ENCODE measurements around the gene ZNF672. TPM values are rescaled to one million over a fixed set of nuclear protein-coding genes. Genes with fewer than 3 reads are reported as not detected.

Gene ZNF672
- total RNA-seq, 2 donors from 2014 or later, result 41.6 to 42.2 TPM

DNA sequence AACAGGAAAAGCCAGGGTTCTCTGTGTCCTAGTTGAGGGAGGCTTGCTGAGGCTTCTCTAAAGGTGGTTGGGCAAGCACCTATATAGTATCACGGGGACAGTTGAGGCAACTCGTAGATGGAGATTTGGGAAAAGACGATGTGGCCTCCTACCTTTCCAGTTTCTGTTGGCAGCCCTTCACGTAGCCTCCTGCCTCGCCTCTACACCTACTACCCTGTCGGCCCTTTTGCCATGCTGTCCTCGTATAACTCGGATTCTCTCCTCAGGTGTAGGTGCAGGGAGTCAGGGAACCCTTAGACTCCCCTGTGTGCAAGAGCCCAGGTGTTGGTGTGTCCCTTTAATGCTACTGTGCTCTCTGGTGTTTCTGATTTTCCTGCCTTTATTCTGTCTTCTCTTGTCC is 10.6 kb downstream of the ZNF672 start:
- ATAC-seq (no peak), DNase-seq (no peak)
- intact Hi-C loops (cut with DNase I), result no loop called here

GRCh38 chr1:248849152-248849551 is 11.1 kb downstream of the ZNF672 start:
- no peak for DNase-seq
- intact Hi-C loops (cut with DNase I), result no loop called here
- ATAC-seq, result peak in 1 of 2 donors; percentile 19

- DNase-seq (no peak), ATAC-seq (no peak)
- intact Hi-C loops (cut with DNase I), result no loop called here
Measured at GRCh38 chr1:248849637-248850036, 11.6 kb downstream of the ZNF672 start.

DNA sequence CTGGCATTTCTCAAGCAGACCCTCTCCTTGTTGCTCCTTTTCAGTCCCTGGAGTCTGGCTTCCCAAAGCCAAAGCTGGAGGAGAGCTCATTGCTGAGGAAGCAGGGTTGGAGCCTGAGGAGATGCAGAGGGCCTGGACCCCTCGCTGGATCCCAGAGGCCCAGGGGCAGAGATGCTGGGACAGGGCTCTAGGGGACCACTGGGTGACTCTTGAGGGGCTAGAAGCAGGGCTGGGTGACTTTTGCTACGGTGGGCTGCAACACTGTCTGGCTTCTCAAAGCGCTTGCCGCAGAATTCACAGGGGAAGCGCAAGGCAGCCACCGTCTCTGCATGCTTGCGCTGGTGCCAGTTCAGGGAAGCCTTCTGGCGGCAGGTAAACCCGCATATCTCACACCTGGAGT is 12.1 kb downstream of the ZNF672 start:
- intact Hi-C loops (cut with DNase I), result no loop called here
- DNase-seq (no peak), ATAC-seq (no peak)

DNA sequence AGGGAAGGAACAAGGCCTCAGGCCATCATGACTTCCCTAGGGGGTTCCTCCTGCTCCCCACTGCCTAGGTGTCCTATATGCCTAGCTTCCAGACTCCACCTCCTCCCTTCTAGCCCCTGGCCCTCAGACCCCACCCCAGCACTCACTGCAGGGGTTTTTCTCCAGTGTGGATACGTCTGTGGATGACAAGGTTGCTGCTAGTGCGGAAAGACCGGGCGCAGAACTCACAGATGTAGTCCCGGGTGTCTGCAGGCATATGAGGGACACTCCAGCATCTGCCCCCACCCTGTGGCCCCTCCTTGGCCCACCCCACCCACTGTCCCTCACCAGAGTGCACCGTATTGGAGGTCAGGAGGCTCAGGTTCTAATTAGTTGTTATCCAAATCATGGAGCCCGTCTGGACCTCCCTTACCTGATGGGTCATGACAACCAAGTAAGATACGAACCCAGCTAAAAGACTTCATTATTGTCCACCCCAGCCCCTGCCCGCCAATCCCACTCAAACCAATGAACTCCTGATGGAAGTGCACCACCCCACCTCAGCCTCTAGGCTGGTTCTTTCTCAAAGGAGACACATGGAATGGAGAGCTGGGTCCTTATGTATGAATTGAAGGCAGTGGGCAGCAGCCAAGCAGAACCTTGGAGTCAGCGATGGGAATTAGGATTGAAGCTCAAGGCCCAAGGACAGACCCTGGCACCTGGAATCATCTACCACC is 12.7 kb downstream of the ZNF672 start:
- DNase-seq (no peak), ATAC-seq (no peak)
- intact Hi-C loops (cut with DNase I), result no loop called here

GRCh38 chr1:248851390-248851789 is 13.4 kb downstream of the ZNF672 start:
- intact Hi-C loops (cut with DNase I), result no loop called here

DNA sequence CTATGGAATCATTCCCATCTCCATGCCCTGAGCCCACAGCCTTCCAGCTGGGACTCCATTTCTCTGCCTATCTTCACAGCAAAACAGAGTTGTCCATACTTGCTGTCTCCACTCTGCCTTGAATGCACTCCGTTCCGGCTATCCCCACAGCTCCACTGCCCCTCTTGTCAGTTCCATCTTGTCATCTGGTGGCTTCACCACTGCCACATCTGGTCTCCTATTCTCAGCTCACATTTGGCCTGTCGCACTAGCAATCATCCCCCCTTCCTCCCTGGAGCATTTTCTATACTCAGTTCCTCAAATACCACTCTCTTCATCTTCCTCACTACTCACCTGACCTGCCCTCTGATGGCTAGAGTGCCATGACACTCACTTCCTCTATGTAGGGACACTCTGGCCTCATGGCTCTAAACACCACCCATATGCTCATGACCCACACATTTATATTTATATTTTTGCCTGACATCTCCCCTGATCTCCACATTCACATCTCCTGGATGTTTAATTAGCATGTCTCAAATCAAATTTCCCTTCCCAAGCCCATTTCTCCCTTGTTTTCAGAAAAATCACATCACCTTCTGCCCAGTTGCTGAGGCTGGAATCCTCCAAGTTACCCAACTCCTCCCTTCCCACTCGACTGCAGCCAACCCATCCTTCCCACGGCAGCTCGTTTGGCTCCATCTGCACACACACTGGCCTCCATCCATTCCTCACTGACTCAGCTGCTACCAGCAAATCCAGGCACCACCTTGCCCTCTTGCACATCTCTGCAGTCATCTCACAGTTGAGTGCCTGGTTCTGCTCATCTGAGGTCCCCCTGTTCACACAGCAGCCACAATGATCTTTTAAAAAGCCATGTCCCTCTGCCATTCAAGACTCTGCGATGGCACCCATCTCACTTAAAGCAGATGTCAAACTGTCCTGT is 14.7 kb downstream of the ZNF672 start:
- intact Hi-C loops (cut with DNase I), result no loop called here
- ATAC-seq, result peak in 1 of 2 donors; percentile 43
- no peak for DNase-seq

More at GRCh38 chr1:248851390-248851789, 13.4 kb downstream of the ZNF672 start:
- DNase-seq (no peak), ATAC-seq (no peak)

DNA sequence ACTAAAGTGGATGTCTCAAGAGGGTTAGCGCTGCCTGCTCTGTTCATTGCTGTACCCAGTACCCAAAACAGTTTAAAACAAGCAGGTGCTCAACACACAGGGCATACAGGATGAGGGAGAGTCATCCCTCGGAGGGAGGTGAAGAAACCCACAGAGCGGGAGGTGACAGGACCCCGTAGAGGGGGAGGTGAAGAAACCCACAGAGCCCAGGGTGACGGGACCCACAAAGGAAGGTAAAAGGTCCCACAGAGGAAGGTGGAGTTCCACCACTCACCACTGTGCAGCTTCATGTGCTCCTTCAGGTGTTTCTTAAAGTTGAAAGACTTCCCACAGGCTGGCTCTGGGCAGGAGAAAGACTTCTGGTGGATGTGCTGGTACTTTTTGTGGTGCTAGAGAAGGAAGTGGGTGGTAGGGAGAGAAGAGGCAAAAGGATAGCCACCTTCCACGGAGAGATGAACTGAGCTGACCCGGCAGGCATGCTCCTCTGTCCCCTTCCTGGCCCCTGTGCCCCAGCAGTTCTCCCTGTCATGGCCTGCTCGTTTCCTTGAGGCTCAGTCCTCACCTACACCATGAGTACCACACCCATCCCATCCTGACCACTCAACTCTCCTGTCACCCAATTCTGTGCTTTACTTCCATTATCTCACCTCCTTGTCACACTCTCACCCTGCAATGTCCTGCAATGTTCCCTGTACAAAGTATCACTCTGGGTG is 15.8 kb downstream of the ZNF672 start:
- DNase-seq (no peak), ATAC-seq (no peak)
- intact Hi-C loops (cut with DNase I), result no loop called here

DNA sequence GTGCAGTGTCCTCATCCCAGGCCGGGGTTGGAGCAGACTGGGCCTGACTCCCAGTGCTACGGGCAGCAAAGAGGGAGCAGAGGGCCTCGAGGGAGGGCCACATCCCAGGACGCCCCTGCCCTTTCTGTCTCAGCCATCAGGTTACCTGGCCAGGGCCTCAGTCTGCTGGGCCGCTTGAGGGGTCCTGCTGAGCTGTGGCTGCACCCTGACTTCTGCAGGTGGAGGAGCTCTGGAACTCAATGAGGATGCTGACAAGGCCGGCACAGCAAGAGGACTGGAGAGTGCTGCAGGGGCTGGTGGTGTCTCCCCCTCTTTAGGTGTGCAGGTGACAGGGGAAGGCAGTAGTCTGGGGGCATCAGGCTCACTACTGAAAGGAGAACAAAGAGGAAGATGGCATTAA is 17.6 kb downstream of the ZNF672 start:
- no peak for ATAC-seq
- no peak for DNase-seq
- intact Hi-C loops (cut with DNase I), result no loop called here

GRCh38 chr1:248856176-248856575 is 18.2 kb downstream of the ZNF672 start:
- intact Hi-C loops (cut with DNase I), result no loop called here
- no peak for ATAC-seq
- DNase-seq, result no peak

- DNase-seq, result no peak
- ATAC-seq, result no peak
Measured at GRCh38 chr1:248857201-248857600, 19.2 kb downstream of the ZNF672 start.

DNA sequence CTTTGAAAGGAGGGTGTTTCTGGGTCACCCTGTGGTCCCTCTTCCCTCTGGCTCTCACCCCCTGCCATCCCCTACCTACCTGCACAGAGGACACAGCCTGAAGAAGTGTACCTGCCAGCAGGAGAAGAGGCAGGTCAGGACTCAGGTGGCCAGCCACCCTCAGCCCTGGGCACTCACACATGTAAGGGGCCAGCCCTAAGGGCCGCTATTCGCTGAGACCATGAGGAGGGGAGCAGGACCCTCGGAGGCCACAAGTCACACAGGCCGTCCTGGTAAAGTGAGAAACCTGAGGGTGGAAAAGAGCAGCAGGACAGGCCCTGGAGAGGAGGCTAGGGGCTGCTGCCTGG is 19.7 kb downstream of the ZNF672 start:
- intact Hi-C loops (cut with DNase I), result loop anchor here in 1 of 2 donors (1.0 kb wide), 1 partner anchor 18 kb away; no protein-coding TSS in a partner anchor
- DNase-seq (no peak), ATAC-seq (no peak)

More at GRCh38 chr1:248857201-248857600, 19.2 kb downstream of the ZNF672 start:
- intact Hi-C loops (cut with DNase I), result no loop called here

GRCh38 chr1:248858096-248858890 is 20.3 kb downstream of the ZNF672 start:
- intact Hi-C loops (cut with DNase I), result loop anchor here in 1 of 2 donors (1.0 kb wide), 1 partner anchor 19 kb away; no protein-coding TSS in a partner anchor
- ATAC-seq (peak; percentile 60 to 69), DNase-seq (peak; percentile 78)

- intact Hi-C loops (cut with DNase I), result loop anchor here in 1 of 2 donors (1.0 kb wide), 1 partner anchor 20 kb away; no protein-coding TSS in a partner anchor
- peak; percentile 99 for DNase-seq
- ATAC-seq, result peak; percentile 93 to 94
Measured at GRCh38 chr1:248858891-248859889, 21.2 kb downstream of the ZNF672 start, which contains the start of gene ZNF692. ZNF692 (minus strand) TSS chr1:248859085; CDS start chr1:248858309, 776 bp downstream.

DNA sequence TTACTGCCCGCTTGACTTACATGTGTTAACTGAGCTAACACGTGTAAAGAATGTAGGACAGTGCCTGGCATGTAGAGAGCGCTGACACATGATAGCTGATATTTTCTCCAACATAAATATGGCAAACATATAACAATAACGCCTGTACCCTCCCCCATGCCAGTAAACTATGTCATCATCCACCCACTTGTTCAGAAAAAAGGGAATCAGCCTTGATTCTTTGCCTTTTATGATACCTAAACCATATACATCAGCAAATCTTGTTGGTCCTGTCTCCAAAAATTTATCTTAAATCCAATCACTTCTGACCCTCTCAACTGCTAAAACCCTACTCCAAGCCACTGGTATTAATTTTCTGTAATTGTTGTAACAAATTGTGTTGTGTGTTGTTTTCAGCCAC is 22.0 kb downstream of the ZNF672 start:
- intact Hi-C loops (cut with DNase I), result no loop called here
- no peak for ATAC-seq
- DNase-seq, result no peak

DNA sequence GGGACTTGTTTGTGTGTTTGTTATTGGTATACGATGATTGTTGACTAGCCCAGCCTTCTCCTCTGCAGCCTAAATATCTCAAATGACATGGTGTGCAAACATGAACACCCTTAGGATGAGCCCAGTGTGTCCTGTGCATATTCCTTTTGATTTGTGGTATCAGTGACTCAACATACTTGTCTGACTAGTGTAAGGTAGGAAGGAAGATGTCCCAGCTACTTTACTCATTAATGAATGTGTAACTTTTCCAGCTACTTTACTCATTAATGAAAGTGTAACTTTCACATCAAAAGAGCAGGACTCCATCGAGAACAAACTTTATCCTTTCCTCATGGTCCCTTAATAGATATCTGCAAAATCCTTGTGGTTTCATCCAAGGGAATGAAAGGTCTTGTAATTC is 23.6 kb downstream of the ZNF672 start:
- no peak for ATAC-seq
- DNase-seq, result no peak
- intact Hi-C loops (cut with DNase I), result no loop called here

GRCh38 chr1:248862695-248862997 is 24.6 kb downstream of the ZNF672 start:
- intact Hi-C loops (cut with DNase I), result no loop called here
- ATAC-seq (no peak), DNase-seq (no peak)

Measured in left cardiac atrium (tissue), 4 donors.